AG04449 (cell line): ENCODE measurements around the gene FAM53B.

Experiments used
- CTCF ChIA-PET: fragments of 350-600 bp; formaldehyde crosslinking; extraction: SDS; loops from one replicate; lab custom pipeline; 2021; ENCODE audit warnings: antibody characterized with exemption; lab: Yijun Ruan, JAX
- POLR2A ChIA-PET: fragments of 400-600, 350-600 bp; formaldehyde crosslinking; extraction: SDS; loops from one replicate; lab custom pipeline; 2020; ENCODE audit warnings: antibody characterized with exemption, inconsistent platforms; lab: Yijun Ruan, JAX
- DNase-seq: peaks from one replicate; pipeline ENCODE4 v3.0.0-alpha.2; 2010; ENCODE audit warnings: low read depth, low spot score
- H3K4me3 ChIP-seq: 2 replicates; pipeline ENCODE4 v1.5.1; 2011; ENCODE audit warnings: low read depth, mild to moderate bottlenecking, control low read depth, low read length
- CTCF ChIP-seq: IDR thresholded peaks from one replicate; pipeline ENCODE4 v1.5.1; 2011; ENCODE audit warnings: mild to moderate bottlenecking, moderate library complexity, low read length, control low read depth, inconsistent platforms; ENCODE audit not compliant: insufficient read depth; ENCODE audit errors: missing control alignments

FAM53B gene

DNA sequence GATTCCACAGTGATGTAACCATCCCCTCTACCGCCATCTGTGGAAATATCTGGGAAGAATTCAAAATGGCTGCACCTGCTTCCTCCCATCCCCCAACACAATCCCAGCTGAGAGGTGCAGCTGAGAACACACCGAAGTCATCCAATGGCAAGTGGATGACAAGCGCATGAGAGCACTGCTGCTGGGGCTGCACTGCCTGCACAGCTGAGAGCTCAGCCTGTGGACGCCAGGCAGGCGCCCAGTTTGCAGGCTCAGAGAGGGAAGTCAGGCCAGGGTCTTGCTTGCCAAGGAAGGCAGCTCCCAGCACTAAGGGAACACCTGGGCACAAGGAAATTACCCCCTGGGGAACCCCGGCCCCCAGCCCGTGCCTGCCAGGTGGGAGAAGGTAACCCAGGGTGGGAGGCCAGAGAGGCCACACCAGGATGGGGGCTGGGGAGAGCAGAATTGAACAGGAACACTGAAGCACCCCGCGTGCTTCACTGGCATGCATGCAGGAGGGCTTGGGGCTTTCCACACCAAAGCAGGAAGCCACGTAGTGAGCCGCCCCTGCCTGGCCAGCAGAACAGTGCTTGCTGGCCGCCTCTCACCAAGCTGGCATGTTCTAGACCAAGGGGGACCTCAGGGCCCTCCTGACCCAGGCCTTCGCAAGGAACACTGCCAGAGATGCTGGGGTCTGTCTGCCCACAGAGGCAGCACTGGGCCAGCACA, 46.2 kb downstream of the FAM53B start:
- no peak for TF ChIP-seq CTCF
- ChIA-PET CTCF (interaction anchor here (0.7 to 1.7 kb wide), 2 partner anchors 10 to 43 kb away, joined by 3 to 8 read pairs; no protein-coding TSS in a partner anchor), POLR2A (no interaction called here)
- DNase-seq, result no peak
- H3K4me3 ChIP-seq, result no peak overlapping the region

DNA sequence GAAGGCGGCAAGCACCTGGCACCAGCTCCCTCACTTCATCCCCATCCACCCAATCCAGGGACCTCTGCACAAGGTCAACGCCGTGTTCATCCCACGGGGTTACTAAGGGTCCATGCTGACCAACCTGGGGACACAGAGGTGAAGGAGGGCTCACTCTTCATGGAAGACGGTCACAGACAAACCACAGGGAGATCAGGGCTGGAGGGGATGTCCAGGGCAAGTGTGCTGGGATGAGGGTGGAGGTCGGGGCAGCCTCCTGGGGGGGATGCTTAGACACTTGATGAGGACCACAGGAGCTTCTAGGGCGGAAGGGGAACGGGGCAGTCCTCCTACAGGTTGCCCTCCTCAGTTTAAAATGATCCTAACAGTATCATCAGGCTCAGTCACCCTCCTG, 46.7 kb downstream of the FAM53B start:
- H3K4me3 ChIP-seq, result no peak overlapping the region
- no peak for TF ChIP-seq CTCF
- DNase-seq, result no peak
- POLR2A ChIA-PET, result no interaction called here
- CTCF ChIA-PET, result interaction anchor here (0.7 to 1.7 kb wide), 3 partner anchors 9 to 44 kb away, joined by 3 to 8 read pairs (median 3); no protein-coding TSS in a partner anchor

DNA sequence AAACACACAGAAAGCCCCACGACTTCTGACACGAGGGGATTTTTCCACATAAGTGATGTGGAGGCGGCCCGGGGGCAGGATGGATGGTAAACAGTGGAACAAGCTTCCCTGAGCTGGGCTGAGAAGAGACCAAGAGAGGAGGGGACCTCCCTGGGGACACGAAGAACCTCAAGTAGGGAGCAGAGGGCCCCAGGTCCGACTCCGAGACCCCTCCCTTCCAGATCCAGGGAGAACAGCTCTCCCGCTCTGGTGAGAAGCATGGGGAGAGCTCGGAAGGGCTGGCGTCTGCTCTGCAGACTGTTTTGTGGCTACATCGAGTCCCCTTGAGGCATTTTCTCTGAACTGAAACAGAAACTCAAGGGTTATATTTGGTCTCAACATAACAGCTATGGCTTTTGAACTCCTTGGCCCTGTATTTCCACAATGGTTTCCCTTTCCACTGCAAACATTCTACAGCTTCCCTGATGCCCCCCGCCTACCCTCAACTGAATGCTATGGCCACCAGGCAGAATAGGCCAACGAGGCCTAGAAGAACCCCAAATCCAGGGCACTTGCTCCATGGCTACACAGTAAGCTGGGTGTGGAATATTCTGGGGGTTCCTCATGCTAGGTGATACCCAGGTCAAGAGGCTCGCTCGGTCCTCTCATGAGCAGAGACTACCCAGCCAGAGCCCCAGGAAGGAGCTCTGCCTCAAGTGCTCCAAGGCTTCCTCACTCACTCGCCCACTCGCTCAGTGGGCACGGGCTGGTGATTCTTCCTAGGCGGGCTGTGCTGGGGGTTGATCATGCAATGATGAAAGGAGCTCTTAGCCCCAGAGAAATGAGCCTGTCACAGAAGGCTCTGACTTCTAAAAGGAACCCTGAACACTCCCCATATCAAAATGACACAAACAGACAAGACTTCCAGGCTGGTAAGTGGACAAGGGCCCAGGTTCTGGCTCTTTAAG, 47.5 kb downstream of the FAM53B start:
- TF ChIP-seq CTCF, result no peak
- ChIA-PET POLR2A (no interaction called here), CTCF (interaction anchor here (0.7 to 1.7 kb wide), 4 partner anchors 9 to 45 kb away, joined by 3 to 8 read pairs (median 3); no protein-coding TSS in a partner anchor)
- DNase-seq, result no peak
- no peak overlapping the region for H3K4me3 ChIP-seq

GRCh38 chr10:124695259-124695658, 48.9 kb downstream of the FAM53B start:
- POLR2A ChIA-PET, result no interaction called here
- TF ChIP-seq CTCF, result no peak

DNA sequence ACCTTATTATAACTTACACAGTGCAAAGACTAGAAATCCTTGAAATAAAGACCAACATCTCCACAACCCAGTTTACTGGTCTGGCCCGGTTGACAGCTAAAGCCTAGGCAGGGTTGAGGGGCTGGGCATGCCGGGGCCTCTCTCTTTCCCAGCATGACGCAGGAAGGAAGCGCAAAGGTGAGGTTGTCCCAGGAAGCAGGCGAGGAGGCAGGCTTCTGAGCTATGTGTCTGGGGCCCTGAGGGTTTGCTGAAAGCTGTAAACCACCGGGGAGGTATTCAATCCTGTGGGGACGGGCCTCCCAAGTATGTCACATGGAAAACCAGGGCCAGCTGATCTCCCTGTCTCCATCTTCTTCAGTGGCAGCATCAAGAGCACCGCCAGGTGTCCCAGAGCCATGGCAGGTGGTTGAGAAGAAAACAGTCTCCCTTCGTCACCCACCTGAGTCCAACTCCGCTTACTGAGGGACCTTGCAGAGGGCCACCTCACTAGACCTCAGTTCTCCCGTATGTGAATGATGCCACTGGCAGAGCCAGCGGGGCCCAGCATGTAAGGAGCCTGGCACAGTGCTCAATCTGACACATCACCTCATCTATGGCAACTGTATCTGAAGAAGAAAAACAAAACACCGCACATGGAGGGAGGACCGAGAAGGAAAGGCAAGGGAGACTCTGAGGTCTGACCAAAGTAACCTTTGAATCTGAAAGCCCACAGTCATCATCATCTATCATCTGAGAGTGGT, 49.5 kb downstream of the FAM53B start:
- POLR2A ChIA-PET, result no interaction called here
- DNase-seq, result no peak
- H3K4me3 ChIP-seq, result no peak overlapping the region
- TF ChIP-seq CTCF, result no peak
- CTCF ChIA-PET, result no interaction called here

More at GRCh38 chr10:124695259-124695658, 48.9 kb downstream of the FAM53B start:
- no peak overlapping the region for H3K4me3 ChIP-seq
- CTCF ChIA-PET, result interaction anchor here (0.6 kb wide), 1 partner anchor 30 kb away, joined by 3 read pairs; no protein-coding TSS in a partner anchor
- no peak for DNase-seq
